Erythroblast (primary cell): ENCODE results near the gene SSTR3.

Experiments
- GATA1 ChIP-seq: IDR thresholded peaks from 2 replicates; pipeline ENCODE4 v1.6.1; 2011; ENCODE audit warnings: low read depth, mild to moderate bottlenecking, control low read depth, low read length, moderate library complexity
- POLR2A ChIP-seq: IDR thresholded peaks from 2 replicates; pipeline ENCODE4 v1.6.1; 2011; ENCODE audit warnings: mild to moderate bottlenecking, low read length

GRCh38 chr22:37225481-37225880 lies 13.2 kb upstream of the SSTR3 start:
- TF ChIP-seq POLR2A (no peak), GATA1 (no peak)
